Peyer's patch (tissue), 4 donors: ENCODE results near the gene HEMK1.

ENCODE experiments used
- CTCF ChIP-seq, 6 experiments: fragments of 450-650 bp in 4 of 6; fragments of 200-600 bp in 2 of 6; sonication (generic) in 1 of 6; IDR thresholded peaks; one replicate each; pipeline ENCODE4 v1.5.1; 2017 to 2019; ENCODE audit warnings: antibody characterized with exemption in 6 of 6, mild to moderate bottlenecking in 3 of 6, moderate library complexity in 1 of 6
- POLR2A ChIP-seq, 2 donors: fragments of 450-650 bp; IDR thresholded peaks; one replicate each; pipeline ENCODE4 v1.5.1; 2017; ENCODE audit warnings: antibody characterized with exemption in 2 of 2, mild to moderate bottlenecking in 2 of 2, moderate library complexity in 2 of 2

GRCh38 chr3:50583897-50584296 is 14.6 kb downstream of the HEMK1 start:
- no peak for TF ChIP-seq POLR2A (IDR thresholded peaks at IDR 0.05)
- TF ChIP-seq CTCF (IDR thresholded peaks at IDR 0.05): no peak
